GM11168 (cell line): ENCODE data around the gene TBC1D22A.

Source experiments
- in situ Hi-C: fragments of 300-500 bp; cut with MboI; formaldehyde crosslinking; loops from one replicate; pipeline ENCODE4 v1.12.0; 2022; ENCODE audit warnings: low sequenced_read_pairs; ENCODE audit not compliant: unreplicated experiment

TBC1D22A gene

DNA sequence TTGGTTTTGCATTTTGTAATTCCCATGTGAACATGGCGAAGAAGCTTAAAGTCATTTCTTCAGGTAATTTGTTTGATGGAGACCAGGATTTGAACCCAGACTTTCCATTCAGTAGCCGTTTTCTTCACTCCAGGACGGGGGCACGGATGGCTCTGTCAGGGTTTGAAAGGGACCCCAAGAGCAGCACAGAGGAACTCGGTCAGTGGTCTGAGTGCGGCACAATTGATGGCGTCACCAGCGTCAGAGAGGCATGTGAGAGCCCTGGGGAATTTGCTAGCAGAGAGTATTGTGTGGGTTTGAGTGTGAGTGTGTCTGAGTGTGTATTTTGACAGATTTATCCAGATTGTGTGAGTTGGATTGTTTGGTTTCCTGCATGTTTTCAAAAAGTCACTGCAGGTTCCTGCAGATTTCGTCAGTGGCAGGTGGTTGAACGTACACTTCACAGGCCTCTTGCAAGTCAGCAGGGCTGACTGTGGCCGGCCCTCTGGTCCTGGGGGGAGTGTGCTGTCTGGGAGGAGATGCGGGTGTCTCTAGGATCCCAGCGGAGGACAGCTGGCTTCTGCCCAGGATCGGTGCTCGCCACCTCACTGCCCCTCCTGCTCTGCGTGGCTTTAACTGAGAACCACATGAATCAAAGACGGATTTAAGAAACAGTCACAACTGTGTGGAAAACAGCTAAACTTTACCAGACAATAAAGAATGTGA is 199.3 kb downstream of the TBC1D22A start:
- in situ Hi-C loops: no loop called here

DNA sequence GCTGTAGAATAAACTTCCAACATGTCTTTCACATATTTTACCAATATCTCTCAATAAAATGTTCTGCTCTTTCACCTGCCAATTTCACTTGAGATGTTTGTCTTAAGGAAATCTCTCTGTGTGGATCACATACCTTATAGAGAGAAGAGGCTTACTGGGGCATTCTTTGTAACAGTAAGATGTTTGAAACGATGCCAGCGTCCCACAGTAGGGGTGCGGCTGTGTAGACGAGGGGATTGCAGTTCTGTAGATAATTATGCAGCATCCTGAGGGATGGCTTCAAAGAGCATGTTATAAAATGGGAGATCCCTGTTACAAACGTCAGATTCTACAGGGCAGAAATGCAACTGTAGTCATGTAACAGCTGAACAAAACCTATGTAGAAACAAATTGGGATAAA is 200.0 kb downstream of the TBC1D22A start:
- in situ Hi-C loops: no loop called here

DNA sequence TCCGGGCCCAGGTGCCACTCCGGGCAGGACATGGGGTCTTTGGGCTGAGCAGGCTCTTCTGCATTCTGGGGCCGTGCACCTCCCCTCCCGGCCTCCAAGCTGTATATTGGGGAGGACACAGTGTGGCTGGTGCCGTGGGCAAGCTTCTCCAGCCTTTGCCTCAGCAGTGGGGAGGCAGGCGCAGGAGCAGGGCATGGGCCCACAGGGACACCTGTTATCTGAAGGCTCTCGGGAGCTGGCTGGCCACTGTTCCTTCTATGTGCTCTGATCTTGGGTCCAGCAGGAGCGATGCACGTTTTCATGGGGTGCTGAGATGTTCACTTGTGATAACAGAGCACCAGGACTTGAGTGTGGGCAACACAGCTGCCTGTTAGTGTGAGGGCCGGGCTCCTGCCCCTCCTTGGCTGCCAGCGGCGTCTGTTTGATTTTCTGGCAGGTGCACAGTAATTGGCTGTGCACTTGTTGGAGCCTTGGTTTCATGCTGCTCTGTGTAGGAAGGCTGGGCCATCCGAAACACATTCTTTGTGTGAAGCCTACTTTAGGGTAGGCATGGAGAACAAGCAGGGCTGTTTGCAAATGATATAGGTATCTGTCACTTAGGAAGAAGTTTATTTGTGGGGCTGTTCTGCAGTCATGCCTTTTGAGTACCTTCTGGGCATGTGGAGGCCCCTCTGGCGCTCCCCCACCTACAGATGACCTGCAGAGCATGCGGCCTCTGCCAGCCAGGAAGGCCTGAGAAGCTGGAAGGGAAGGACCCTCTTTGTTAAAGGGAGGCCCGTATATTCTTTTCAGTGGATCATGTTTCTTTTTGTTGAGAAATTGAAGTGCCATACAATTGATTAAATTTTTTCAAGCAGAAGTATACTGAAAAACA is 201.5 kb downstream of the TBC1D22A start:
- in situ Hi-C loops: no loop called here

DNA sequence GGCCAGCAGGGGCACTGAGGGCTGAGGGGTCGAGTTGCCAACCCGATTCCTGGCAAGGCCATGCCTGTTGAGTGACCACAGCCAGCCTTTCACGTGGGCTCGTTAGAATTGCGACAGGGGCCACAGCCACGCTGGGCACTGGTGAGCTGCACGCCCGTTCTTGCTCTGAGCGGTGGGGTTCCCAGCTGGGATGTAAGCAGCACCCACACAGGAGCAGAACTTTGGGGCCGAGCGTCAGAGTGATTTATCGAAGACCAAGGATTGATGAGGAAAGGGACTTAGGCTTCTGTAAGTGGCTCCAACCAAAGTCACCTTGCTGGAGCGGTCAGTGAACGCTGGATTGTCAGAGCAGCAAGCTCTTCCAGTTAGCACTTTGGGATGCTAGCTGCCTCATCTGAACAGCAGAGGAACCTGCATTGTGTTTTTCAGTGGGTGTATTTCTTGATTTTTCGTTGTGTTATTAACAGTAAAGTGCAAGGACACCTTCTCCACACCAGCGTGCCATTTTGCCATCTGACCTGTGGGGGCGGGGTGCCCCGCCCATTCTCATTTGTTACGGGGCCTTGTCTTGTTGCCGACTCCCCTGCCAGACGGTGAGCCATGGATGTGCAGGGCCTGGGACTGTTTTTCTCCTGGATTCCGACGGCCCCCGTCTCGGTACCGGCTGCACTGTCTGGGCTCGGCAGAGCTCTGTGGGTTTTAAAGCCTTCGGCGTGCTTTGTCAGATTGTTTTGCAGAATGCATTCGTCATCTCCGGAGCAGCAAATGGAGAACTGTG is 202.5 kb downstream of the TBC1D22A start:
- in situ Hi-C loops: no loop called here

DNA sequence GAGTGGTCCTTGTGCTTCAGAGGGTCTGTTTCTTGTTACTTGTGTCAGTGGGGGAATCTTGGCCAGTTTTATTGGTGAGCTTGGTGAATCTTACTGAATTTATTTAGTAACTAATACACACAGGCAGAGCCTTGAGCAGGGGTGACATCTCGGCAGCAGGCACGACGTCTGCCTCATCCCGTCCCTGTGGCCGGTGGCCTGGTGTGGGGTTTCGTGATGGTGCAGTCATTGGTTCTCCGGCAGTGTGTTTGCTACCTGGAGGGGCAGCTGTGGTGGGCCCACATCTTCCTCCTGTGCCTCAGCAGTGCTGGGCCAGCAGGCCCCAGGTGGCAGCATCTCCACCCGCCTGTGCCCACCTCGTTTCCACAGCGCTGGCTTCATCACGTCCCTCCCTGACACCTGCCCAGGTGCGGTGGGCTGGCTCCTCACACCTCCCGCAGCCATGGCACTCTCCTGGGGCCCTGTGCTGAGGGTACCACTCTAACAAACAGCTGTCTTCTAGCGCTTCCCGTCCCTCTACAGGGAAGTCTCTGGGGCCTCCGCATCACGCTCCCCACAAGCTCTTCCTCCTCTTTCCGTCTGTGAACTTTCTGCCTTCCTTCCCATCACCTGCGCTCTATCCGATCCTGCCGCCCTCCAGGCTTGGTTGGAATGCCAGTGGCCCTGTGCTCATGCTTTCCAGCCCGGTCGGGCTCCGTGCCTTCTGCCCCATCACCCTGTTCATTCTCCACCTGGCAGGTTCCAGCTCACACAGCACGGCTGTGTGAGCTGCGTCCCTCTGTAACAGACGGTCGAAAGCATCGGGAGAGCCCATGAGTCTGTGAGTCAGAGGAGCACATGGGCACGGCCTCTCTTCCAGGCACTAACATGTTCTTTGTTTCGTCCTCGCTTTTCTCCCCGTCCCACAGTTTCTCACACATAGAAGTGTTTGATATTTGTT is 203.4 kb downstream of the TBC1D22A start:
- in situ Hi-C loops: no loop called here

DNA sequence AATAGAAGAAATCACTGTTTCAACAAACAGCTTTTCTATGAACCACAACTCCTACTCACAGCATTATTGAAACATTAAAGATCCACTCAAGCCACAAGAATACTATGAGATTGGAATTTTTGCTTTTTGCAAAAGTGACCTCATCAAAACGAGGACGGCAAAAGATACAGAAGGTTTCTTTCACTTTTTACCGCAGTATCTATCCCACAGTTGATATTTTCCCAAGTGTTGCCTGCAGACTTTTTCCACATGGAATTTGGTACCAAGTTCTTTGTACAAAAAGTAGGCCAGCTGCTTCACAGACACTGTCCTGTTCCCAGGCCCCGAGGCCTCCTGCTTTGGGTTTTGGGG is 204.0 kb downstream of the TBC1D22A start:
- in situ Hi-C loops: no loop called here

DNA sequence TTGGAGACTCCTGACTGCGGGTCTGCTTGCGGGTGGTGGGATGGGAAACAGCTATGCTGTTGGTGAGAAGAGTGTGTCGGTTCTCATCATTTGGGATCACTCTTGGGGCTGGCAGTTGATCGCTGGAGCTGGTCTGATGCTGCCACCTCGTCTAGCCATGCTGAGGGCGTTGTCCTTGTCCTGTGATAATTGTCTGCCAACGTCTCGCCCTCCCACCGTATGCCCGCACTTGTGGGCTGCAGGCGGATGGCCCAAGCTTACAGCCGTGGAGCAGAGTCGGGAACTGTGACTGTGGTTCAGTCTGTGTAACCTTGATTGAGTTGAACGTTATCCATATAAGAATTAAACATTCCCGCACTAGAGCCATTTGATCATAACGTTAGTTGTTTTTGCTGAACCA is 204.4 kb downstream of the TBC1D22A start:
- in situ Hi-C loops: no loop called here

DNA sequence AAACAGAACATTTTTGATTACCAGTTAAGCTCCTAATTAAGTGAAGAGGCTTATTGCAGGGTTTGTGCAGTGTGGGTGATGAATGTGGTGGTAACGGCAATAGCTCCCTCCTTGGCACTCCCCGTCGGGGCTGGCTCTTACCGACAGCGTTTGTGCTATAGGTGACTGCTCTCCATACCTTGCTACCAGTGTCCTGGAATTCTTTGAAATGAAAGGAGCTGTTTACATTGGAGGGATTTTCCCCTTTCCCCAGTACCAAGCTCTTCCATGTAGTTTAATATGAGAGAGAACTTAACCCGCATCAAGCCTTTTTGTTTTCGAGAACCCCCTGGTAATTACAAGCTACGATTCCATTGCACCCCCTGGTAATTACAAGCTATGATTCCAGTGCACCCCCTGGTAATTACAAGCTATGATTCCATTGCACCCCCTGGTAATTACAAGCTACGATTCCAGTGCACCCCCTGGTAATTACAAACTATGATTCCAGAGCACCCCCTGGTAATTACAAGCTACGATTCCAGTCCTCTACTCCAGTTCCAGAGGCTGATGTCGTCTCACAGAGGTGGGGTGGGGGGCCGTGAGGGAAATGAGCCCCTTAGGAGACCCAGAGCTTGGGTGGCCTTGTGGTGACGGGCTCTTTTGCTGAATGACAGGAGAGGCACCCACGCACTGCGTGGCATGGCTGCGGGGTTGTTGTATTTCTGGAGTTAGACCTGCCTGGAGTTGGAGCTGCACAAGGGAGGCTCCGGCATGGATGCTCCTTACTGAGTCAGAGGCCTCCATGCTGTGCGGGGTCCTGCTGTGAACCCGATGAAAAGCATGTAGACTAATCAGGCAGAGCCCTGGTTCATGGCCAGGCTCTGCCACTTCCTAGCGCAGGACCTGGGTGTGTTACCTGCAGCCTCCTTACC is 205.3 kb downstream of the TBC1D22A start:
- in situ Hi-C loops: no loop called here

DNA sequence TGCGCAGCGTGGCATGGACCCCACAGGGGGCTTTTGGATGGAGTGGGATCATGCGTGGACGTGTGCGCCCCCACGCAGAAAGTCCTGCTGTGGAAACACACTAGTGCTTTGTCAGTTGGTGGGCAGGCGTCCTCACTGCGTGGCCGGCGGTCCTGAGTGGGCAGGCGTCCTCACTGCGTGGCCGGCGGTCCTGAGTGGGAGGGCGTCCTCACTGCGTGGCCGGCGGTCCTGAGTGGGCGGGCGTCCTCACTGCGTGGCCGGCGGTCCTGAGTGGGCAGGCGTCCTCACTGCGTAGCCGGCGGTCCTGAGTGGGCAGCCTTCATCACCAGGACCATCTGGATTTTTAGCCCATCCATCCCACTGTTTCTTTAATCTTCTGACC is 205.9 kb downstream of the TBC1D22A start:
- in situ Hi-C loops: no loop called here

DNA sequence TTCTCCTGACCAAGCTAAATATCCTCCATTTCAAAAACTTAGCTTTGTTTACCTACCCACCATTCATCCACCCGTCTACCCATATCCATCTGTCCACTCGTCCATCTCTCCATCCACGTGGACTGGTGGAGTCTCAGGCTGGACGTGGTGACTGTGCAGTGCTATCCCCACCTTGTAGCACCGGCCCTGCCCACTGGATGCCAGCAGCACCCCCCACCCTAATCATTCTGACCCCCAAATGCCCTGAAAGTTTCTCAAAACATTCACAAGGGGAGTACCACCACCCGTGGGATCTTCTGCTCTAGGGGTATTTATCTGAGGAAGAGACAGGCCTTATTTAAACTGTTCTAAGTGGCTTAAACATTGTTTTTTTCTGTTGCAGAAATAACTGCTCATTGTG is 206.4 kb downstream of the TBC1D22A start:
- in situ Hi-C loops: no loop called here

DNA sequence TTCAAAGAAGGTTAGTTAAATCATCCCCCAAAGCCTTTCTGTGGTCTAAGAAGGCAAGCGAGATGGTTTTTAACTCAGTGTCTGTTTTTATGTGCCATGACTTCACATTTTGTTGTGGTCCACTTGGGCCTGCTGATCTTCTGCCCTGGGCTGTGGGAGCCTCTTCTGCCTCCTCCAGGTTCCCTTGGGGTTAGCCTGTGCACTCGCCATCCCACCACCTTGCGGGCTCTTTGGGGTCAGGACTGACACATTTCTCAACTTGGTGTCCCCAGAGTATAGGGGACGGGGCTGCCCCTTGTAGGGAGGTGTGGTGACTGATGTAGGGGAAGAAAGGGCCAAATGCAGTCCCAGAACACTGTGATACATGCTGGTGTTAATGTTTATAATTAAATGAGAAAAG is 207.0 kb downstream of the TBC1D22A start:
- in situ Hi-C loops: no loop called here

DNA sequence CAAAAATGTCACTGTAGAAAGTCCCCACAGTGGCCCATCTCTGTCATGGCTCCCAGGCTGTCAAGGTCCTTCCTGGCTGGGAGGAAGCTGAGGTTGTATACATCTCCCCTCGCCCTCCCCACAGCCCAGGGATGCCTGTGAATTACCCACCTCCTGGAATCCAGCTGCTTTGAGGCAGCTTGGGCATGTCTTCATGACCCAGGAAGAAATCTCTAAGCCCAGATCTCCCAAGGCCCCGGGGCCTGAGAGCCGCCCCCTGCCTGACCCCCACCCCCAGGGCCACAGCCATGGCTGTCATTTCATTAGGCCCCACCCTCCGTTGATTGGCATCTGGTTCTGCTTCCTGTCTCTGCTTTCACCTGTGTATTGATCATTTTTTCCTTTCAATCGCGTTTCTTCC is 207.5 kb downstream of the TBC1D22A start:
- in situ Hi-C loops: no loop called here

DNA sequence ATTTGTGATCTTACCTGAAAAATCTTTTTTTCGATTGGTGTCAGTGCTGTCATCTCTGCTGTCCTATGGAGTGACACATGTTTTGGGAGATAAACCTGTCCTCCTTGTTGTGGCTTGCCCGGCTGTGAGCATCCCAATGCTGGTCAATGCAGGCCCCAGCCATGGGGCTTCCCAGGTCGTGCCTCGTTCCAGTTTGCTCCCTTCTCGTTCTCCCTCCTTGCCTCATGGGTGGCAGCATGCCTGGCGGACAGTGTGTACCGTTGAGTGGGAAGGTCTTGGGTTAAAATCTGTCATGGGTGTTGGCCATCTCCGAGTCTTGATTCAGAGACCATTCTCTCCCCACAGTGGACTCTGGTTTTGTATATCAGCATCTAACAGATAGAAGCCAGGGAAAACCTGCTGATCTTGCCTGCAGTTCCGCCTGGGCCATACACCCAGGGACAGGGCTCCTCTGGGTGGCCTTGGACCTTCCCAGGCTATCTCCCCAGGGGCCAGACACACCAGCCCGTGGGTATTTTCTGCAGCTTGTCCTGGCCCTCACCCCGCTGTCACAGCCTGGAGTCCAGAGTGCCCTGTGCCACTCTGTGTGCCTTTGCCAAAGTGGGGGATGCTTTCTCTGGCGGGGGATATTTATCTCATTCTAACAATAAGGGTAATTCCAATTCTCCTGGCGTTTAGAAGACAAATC is 208.1 kb downstream of the TBC1D22A start:
- in situ Hi-C loops: no loop called here

DNA sequence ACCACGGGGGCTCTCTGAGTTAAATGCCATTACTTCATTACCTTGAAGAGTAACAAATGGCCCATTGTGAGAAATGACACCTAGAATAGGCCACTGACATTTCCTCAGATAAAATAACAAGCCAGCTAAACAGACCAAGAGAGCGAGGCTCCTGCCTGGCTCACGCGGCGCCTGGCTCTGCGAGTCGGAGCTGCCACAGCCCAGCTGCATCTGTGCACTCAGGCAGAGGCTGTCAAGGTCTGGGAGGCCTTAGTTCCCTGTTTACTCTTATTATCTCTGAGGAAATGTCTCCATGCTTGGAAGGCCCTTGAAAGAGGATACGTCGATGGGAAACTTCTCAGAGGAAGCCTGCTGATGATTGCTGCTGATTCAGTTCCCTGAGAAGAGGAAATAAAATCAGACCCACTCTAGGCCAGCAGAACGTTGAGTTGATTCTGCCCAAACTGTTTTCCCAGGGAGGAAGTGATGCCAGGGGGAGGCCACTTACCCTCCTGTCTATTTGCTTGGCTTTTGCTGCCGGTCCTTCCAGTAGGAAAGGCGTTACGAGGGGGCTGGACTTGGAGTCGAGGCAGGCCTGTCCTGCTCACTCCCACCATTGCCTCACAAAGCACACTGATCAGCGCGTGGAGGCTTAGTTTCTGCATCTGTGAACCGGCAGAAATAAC is 208.8 kb downstream of the TBC1D22A start:
- in situ Hi-C loops: no loop called here

DNA sequence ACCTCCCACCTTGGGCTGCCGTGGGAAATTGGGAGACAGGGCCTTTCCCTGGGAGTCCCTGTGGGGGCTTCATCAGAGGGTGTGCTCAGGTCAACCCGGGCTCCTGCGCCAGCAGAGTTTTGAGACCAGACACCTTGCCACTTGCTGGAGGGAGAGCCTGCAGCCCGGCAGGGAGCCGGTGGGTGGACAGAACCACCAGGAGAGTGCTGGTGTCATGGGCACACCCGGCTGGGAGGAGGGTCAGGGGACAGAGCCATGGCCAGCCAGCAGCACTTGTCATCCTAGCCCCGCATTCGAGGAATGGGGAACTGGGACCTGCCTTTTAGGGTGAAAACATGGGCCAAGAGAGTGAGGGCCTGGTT is 209.3 kb downstream of the TBC1D22A start:
- in situ Hi-C loops: no loop called here

DNA sequence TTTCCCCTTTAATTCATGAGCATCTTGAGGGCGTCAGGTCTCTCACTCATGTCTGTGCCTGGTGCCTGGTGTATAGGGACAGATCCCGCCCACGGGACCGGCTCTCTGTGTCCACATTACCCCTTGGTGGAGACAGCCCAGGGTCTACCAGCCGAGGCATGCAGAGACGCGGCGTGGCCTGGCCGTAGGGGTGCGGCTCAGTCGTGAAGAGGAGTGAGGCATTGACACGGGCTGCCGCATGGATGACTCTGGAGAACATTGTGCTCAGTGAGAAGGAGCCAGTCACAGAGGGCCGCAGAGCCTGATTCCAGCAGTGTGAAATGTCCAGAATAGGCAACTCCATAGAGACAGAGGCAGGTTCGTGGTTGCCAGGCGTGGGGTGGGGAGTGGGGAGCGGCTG is 209.8 kb downstream of the TBC1D22A start:
- in situ Hi-C loops: no loop called here

DNA sequence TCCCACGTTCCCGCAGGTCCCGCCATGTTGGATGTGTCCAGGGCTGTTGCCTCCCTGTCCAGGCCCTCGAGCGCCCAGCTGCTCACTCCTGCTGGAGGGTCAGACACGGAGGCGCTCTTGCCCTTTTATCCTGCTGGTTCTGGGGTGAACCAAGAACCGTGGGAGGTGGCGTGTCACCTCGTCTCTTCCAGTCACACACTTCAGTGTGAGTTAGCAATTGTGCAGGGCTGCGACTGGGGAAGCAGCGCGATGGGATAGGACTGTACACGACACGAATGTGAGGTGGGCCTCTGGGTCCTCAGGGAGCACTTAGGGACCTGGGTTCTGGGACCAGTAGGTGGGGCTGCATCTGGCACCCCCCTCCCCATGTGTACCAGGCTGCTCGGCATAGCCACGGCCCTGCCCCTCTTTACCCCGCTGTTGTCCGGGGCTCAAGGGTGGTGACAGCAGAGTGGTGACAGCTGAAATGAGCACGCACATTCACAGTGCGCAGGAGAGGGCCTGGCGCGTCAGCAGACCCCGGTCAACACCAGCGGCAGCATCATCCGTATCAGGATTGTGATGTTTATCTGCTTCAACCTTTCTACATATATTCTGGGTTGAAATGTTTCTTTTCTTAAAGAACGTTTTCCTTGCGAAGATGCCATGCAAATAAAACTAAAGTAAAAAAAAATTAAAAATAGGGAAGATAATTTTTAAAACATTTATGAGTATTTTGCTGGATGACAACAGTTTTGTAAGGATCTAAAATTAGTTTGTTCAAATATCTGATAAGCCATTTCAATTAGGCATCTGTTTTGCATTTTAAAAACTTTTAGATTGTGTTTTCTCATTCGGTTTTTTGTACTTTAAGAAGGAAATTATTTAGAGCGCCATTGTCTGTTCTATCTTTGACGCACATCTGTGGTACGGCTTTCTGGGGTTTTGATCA is 210.7 kb downstream of the TBC1D22A start:
- in situ Hi-C loops: no loop called here
